Tibial artery (tissue), 4 donors: ENCODE measurements around the gene UBN1.

Experiments
- DNase-seq, 2 donors: peaks; one replicate each; pipeline ENCODE4 v3.0.0-alpha.2; 2019
- H3K27ac ChIP-seq, 2 donors: fragments of 200-600 bp; sonication (generic) in 1 of 2; 1 replicate in 1 of 2; 2 replicates in 1 of 2; pipeline ENCODE4 v1.5.1; 2018 to 2019; ENCODE audit warnings: mild to moderate bottlenecking in 1 of 2
- H3K27me3 ChIP-seq, 2 donors: fragments of 200-600 bp; sonication (generic) in 1 of 2; one replicate each; pipeline versions ENCODE4 v1.5.1 to v1.6.0; 2016 to 2019
- H3K36me3 ChIP-seq, 3 donors: fragments of 200-600 bp; sonication (generic) in 2 of 3; one replicate each; pipeline ENCODE4 v1.5.1; 2016 to 2019; ENCODE audit warnings: mild to moderate bottlenecking in 2 of 3
- H3K4me1 ChIP-seq, 4 donors: fragments of 200-600 bp; sonication (generic) in 2 of 4; 1 replicate in 3 of 4; 2 replicates in 1 of 4; pipeline ENCODE4 v1.5.1; 2016 to 2019
- H3K4me3 ChIP-seq, 2 donors: fragments of 200-600 bp; sonication (generic) in 1 of 2; 1 replicate in 1 of 2; 2 replicates in 1 of 2; pipeline ENCODE4 v1.5.1; 2018 to 2019; ENCODE audit warnings: mild to moderate bottlenecking in 2 of 2
- H3K9me3 ChIP-seq, 3 donors: fragments of 200-600 bp; sonication (generic) in 1 of 3; one replicate each; pipeline ENCODE4 v1.5.1; 2016 to 2019
- CTCF ChIP-seq, 2 experiments: fragments of 200-600 bp in 1 of 2; fragments of 450-650 bp in 1 of 2; IDR thresholded peaks; one replicate each; pipeline ENCODE4 v1.5.1; 2017 to 2019; ENCODE audit warnings: antibody characterized with exemption in 2 of 2, mild to moderate bottlenecking in 1 of 2, moderate library complexity in 1 of 2
- intact Hi-C: fragments of 100-400 bp; cut with DNase I; formaldehyde crosslinking; loops from one replicate; pipeline ENCODE4 v1.15.0; 2023; ENCODE audit warnings: low total_unique reads

The UBN1 gene

GRCh38 chr16:4915226-4915761 is 68.0 kb downstream of the UBN1 start:
- intact Hi-C loops: no loop called here
- no peak for TF ChIP-seq CTCF (IDR thresholded peaks at IDR 0.05)

GRCh38 chr16:4917117-4917516 is 69.8 kb downstream of the UBN1 start:
- Histone ChIP-seq H3K9me3 (no peaks in the 10 kb centered on the region), H3K36me3 (peaks cover 0 to 8% (median 0%) of the 10 kb centered on the region in 3 donors), H3K27me3 (peaks cover 0 to 5% of the 10 kb centered on the region in 2 donors), H3K27ac (no peak overlapping the region), H3K4me3 (no peak overlapping the region), H3K4me1 (peaks cover 0 to 7% (median 2%) of the 10 kb centered on the region in 4 donors)
- no peak for TF ChIP-seq CTCF (IDR thresholded peaks at IDR 0.05)
- intact Hi-C loops: no loop called here
- DNase-seq: no peak

More at GRCh38 chr16:4915226-4915761, 68.0 kb downstream of the UBN1 start:
- DNase-seq: no peak
- Histone ChIP-seq H3K36me3 (peaks cover 0 to 13% (median 0%) of the 10 kb centered on the region in 3 donors), H3K4me3 (no peak overlapping the region), H3K27me3 (peaks cover 0 to 3% of the 10 kb centered on the region in 2 donors), H3K4me1 (peaks cover 0 to 7% (median 2%) of the 10 kb centered on the region in 4 donors), H3K27ac (no peak overlapping the region), H3K9me3 (no peaks in the 10 kb centered on the region)

GRCh38 chr16:4918781-4919251 is 71.5 kb downstream of the UBN1 start:
- no peaks in the 10 kb centered on the region for H3K9me3 ChIP-seq
- intact Hi-C loops: no loop called here
- H3K4me1 ChIP-seq: peaks cover 0 to 9% (median 2%) of the 10 kb centered on the region in 4 donors
- no peak for TF ChIP-seq CTCF (IDR thresholded peaks at IDR 0.05)
- H3K27ac ChIP-seq: no peak overlapping the region
- peaks cover 0 to 7% (median 0%) of the 10 kb centered on the region in 3 donors for H3K36me3 ChIP-seq
- no peak overlapping the region for H3K4me3 ChIP-seq
- DNase-seq: no peak
- H3K27me3 ChIP-seq: peaks cover 0 to 9% of the 10 kb centered on the region in 2 donors

GRCh38 chr16:4920826-4921225 is 73.5 kb downstream of the UBN1 start:
- no peak for TF ChIP-seq CTCF (IDR thresholded peaks at IDR 0.05)
- peaks cover 0 to 9% of the 10 kb centered on the region in 2 donors for H3K27me3 ChIP-seq
- DNase-seq: no peak
- no peaks in the 10 kb centered on the region for H3K36me3 ChIP-seq
- H3K4me3 ChIP-seq: no peak overlapping the region
- peaks cover 0 to 27% (median 2%) of the 10 kb centered on the region in 4 donors for H3K4me1 ChIP-seq
- intact Hi-C loops: no loop called here
- no peak overlapping the region for H3K27ac ChIP-seq
- H3K9me3 ChIP-seq: peaks cover 0 to under 1% (median 0%) of the 10 kb centered on the region in 3 donors

- DNase-seq: no peak
- H3K9me3 ChIP-seq: peaks cover 0 to 20% (median 7%) of the 10 kb centered on the region in 3 donors
- H3K4me3 ChIP-seq: no peak overlapping the region
- no peak for TF ChIP-seq CTCF (IDR thresholded peaks at IDR 0.05)
- H3K27ac ChIP-seq: no peak overlapping the region
- peaks cover 5 to 8% (median 6%) of the 10 kb centered on the region in 3 donors for H3K36me3 ChIP-seq
- intact Hi-C loops: no loop called here
- H3K4me1 ChIP-seq: peaks cover 0 to 27% (median 0%) of the 10 kb centered on the region in 4 donors
- peaks cover 0 to 9% of the 10 kb centered on the region in 2 donors for H3K27me3 ChIP-seq
Observed at GRCh38 chr16:4922721-4923342, 75.6 kb downstream of the UBN1 start.
